ENCODE results near the gene TTLL10.

TTLL10 gene

DNA sequence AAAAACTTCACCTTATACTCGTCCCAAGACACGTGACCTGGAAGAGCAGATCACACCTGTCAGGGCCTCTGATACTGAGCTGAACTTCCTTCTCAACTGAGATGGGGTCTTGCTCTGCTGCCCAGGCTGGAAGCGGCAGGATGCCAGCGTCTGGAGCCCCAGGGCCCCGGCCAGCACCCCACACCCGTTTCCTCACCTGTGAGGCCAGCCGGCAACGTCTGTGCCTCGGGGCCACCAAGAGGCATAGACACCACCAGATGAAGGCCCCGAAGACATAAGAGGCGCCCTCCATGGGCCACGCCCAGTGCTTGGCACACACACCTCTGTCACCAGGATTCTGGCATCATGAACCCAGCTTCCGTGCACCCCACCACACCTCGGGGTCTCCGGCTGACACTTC lies 49.6 kb downstream of the TTLL10 start:
- no peak for DNase-seq

DNA sequence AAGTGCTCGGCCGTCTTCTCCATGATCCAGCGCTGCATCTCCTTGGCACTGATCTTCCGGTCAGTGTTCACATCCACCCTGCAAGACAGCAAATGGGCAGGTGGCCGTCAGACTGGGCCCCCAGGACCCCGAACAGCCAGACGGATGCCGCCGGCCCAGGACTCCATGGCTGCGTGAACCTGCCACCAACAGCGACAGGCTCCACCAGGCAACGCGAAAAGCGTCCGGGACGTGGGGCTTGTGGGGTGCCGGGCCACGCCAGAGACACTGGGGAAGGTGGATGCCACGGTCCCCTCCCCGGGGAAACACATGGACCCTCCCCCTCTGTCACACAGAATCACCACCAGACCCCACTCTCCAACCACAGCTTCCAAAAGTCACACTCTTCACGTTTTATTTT lies 50.2 kb downstream of the TTLL10 start:
- DNase-seq: no peak

DNA sequence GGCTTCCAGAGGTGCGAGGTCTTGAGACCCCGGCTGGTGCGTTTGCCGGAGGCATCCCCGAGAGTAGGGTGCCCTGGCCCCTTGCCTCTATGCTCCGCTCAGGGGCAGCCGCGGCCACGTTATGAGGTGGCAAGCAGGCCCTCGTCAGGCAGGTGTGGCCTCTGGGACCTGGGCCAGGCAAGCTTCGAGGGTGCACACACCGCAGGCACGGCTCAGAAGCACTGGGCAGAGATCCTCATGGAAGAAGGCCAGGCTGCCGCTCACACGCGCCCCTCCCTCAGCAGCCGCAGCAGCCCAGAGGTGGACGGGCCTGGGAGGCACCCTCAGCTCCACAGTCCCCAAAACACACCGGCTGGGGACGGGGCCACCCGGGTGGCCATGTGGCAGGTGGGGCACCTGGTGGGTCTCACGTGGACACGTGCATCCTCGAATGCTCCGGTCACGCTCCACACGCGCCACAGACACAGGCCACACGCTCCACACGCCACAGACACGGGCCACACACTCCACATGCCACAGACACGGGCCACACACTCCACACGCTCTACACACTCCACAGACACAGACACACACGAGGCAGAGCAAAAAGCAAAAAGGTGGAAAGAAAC lies 51.7 kb downstream of the TTLL10 start:
- DNase-seq: no peak

DNA sequence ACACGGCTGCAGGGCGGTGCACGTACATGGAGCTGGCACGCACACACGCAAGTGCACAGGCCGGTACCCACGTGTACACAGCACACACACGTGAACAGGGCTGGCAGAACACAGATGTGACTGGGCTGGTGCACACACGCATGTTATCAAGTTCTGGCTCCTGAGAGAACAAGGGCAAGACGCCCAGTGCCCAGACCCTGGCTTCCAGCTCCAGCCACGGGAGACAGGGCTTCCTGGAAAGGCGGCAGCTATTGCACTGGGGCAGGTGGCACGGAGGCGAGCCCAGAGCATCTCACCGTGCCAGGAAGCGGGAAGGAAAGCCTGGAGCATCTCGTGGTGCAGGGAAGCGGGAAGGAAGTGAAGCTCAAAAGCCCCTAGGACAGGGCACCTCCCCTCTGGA lies 52.2 kb downstream of the TTLL10 start:
- no peak for DNase-seq

DNA sequence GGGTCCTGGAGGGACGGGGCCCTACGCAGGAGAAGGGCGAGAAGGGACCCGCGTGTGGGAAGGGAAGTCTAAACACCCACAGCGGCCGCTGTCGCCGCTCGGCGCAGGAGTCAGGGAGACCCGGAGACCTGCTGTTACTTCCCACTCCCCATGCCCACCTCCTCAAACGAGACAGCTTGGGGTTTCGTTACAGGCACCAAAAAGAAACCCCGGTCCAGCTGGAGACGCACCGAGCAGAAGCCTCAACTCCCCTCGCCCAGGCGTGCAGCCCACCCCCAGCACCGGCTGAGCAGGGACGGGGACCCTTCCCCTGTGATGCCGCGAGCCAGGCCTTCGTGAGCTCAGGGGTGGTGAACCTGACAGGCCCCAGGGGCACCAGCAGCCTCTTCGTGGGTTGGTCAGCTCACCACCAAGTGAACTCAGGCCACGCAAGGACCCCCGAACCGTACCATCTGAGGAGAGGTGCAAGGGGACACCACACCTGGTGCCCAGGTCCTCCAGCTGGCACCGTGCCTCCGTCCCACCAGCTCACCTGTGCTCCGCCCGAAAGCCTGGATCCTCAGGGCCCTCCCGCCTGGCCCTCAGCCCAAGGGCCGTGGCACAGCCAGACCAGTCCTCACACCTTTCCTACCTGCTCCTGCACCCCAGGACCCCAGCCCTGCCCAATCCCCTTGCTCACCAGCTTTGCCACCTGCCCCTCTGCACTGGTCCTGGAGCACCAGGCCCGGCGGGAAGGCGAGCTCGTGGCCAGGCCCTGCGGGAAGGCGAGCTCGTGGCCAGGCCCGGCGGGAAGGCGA lies 53.1 kb downstream of the TTLL10 start:
- no peak for DNase-seq

DNA sequence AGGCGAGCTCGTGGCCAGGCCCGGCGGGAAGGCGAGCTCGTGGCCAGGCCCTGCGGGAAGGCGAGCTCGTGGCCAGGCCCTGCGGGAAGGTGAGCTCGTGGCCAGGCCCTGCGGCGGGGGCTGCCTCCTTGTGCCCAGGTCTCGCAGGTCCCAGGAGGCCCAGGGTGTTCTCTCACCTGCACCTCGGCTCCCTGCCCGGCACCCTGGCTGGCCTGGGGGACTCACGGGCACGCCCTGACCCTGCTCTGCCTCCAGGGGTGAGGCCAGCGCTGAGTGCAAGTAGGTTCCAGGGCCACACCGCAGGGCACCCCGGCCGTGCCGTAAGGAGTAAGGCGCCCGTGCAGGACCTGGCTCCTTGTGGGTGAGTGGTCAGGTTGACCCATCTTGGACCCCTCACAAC lies 53.7 kb downstream of the TTLL10 start:
- no peak for DNase-seq

DNA sequence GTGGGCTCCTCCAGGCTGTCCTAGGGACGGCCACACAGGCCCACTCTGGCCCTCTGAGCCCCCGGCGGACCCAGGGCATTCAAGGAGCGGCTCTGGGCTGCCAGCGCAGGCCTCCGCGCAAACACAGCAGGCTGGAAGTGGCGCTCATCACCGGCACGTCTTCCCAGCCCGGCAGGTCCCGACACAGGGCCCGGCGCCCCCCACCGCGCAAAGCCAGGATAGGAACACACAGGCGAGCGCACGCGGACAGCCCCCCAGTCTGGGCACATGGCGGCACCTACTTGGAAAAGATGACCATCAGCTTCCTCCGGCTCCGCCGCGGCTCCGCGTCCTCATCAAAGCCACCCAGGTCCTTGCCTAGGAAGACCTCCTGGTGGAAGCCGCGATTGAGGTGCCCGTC lies 54.5 kb downstream of the TTLL10 start:
- no peak for DNase-seq

DNA sequence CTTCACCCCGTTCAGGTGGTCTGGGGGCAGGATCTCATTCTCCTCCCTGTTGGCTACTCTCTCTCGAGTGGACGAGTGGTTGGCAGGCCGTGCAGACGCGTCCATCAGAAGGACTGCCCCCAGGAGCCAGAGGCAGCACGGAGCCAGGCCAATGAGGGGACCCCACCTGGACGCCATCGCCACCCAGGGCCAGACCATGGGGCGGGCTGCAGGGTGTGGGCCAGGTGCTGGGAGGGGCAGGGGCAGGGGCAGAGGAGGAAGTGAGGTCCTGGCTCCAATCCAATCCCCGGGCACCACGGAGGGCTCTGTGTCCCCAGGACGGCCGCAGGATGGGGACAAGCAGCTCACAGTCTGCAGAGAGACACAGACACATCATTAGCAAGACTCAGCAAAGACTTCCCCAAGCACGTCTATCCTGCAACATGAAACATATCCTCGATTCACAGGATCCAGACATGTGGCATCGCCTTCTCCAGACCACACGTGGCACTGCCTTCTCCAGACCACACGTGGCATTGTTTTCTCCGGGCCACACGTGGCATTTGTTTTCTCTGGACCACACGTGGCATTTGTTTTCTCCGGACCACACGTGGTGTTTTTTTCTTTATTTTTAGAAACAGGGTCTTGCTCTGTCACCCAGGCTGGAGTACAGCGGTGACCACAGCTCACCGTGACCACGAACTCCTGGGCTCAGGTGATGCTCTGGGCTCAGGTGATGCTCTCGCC lies 55.1 kb downstream of the TTLL10 start:
- DNase-seq: no peak

DNA sequence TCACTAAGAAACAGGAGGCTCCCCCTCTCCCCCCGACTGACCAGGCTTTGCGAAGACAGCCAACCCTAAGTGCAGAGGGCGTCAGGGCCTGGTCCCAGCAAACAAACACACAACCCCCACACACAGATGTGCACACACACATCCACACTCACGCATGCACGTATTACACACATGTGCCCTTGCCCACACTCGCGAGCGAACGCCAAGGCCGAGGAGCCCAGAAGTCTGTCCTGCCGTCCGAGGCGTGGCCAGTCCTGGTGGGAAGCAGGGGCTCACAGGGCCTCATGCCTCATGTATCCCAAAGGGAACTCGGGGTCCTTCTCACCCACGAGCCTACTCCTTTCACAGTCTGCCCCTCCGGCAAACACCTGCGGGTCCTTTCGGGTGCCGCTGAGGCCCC lies 56.1 kb downstream of the TTLL10 start:
- DNase-seq: no peak

DNA sequence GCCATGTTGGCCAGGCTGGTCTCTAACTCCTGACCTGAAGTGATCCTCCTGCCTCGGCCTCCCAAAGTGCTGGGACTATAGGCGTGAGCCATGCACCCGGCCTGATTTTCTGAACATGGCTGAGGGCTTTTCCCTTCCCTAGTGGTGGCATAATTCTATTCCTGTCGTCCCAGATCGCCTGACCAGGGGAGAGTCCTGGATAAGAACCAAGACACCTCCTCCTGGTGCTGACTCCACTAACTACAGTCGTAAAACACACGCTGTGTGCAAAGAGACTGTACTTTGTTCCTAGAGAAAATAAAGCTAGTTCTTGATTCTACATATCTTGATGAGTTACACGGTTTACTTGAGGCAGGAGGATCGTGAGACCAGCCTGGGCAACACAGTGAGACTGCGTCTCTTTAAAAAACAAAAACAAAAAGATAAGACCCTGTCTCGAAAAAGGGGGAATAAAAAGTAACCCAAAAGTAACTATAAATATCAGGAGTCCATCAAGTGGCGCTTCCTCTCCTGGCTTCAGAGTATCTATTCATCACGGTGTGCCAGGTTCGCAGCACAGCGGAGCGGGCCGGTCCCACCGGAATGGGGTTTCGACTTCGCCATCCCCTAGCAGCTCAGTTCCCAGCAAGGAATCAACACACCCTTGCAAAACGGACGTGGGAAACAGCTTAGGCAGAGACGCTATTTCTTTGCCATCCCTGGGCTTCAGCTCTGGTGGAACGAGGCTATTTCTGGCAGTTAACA lies 57.1 kb downstream of the TTLL10 start:
- DNase-seq: no peak

DNA sequence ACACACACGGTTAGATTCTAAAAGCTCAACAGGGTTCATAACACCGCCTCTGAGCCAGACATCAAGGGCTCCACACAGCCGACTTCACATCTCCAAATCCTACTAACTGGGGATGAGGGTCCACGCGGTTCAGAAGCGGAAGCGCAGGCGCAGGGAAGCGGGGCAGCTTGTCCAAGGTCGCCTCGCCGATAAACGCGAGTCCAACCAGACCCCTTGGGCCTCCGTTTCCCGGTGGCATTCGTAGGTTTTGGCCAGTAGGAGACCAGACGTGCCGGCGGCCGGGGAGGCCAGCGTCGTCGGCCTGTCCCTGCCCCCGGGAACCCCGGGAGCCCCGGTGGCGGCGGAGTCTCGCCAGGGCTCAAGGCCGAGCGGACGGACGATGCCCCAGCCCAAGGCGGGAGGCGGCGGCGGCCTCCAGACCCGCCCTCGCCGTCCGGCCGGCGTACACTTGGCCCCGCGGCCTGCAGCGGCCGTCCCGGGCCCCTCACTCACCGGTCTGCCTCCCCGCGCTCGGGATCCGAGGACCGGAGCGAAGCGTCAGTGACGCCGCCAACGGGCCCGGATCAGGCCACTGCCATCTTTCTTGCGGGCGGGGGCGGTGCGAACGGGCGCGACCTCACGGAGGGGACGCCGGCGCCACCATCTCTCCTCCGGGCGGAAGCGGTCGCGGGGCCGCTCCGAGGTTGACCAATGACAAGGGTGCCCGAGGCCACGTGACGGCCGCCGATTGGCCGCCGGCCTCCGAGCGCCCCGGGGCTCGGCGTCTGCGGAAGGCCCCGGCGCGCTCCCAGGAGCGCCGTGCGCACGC lies 57.9 kb downstream of the TTLL10 start, which contains the start of gene SDF4:
Gene SDF4 (minus strand): TSS at position 602 of the 808 bp plus-strand sequence. CDS start 3,229 bp downstream, outside the sequence.
- DNase-seq: peak; percentile 97

DNA sequence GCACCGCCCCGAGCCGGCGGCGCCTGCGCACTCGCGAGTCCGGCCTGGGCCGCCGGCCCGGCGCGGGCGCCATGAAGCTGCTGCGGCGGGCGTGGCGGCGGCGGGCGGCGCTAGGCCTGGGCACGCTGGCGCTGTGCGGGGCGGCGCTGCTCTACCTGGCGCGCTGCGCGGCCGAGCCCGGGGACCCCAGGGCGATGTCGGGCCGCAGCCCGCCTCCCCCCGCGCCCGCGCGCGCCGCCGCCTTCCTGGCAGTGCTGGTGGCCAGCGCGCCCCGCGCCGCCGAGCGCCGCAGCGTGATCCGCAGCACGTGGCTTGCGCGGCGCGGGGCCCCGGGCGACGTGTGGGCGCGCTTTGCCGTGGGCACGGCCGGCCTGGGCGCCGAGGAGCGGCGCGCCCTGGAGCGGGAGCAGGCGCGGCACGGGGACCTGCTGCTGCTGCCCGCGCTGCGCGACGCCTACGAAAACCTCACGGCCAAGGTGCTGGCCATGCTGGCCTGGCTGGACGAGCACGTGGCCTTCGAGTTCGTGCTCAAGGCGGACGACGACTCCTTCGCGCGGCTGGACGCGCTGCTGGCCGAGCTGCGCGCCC lies 58.6 kb downstream of the TTLL10 start, which contains the start of gene B3GALT6:
Gene B3GALT6 (plus strand): TSS at position 30 of the 588 bp plus-strand sequence. CDS start 42 bp downstream, at position 72.
- DNase-seq: no peak

DNA sequence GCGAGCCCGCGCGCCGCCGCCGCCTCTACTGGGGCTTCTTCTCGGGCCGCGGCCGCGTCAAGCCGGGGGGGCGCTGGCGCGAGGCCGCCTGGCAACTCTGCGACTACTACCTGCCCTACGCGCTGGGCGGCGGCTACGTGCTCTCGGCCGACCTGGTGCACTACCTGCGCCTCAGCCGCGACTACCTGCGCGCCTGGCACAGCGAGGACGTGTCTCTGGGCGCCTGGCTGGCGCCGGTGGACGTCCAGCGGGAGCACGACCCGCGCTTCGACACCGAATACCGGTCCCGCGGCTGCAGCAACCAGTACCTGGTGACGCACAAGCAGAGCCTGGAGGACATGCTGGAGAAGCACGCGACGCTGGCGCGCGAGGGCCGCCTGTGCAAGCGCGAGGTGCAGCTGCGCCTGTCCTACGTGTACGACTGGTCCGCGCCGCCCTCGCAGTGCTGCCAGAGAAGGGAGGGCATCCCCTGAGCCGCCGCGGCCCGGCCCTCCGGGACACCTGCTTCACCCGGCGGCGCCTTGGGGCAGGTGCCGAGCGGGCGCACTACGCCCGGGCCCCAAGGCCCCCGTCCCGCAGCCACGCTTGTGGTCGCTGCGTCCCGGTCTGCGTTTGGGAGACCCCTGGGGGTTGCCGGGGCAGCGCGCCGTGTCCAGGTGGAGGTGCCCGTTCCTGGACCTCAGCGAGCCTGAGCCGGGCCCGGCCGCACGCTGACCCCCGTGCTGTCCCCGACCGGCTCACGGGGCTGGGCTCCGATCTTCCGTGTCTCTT lies 59.3 kb downstream of the TTLL10 start:
- no peak for DNase-seq

DNA sequence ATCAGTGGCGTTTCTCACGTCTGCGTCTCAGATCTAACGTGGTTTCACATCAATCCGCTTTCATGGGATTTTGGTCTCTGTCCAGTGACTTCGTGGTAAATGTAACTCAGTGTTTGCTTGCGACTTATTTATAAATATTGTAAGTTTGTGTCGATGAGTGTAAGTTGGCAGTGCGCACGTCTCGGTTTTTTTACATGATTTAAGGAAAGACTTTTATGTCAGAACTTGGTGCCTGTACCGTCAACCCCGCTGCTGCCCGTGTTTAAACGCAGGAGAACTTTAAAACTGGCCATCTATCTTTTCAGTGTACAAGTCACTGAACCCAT lies 59.9 kb downstream of the TTLL10 start:
- DNase-seq: no peak

DNA sequence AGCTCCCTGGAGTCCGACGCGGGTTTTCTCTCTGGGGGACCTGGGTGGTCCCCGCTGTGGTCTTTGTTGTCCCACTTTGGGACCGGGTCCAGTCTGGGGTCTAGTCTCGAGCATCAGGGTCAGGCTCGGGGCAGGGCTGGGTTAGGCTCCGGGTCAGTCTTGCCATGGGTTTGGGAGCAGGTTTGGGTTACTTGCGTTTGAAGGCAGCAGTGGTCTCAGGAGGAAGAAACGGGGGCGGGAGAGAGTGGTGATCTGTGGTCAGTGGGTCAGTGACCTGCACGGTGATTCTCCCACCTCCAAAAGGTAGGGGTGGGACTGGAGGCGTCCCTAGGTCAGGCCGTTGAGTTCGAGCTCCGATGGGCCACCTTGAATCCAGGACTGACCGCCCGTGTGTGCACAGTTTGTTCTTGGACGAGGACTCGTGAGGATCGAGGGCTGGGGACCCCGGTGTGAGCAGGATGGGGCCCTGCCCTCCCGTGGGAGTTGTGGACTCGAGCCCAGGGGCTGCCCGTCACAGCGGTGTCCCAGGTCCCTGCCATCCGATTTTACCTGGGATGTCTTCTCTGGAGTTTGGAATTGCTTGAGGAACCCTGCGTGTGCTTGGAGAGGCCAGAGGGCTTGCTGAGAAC lies 60.6 kb downstream of the TTLL10 start:
- DNase-seq: no peak

DNA sequence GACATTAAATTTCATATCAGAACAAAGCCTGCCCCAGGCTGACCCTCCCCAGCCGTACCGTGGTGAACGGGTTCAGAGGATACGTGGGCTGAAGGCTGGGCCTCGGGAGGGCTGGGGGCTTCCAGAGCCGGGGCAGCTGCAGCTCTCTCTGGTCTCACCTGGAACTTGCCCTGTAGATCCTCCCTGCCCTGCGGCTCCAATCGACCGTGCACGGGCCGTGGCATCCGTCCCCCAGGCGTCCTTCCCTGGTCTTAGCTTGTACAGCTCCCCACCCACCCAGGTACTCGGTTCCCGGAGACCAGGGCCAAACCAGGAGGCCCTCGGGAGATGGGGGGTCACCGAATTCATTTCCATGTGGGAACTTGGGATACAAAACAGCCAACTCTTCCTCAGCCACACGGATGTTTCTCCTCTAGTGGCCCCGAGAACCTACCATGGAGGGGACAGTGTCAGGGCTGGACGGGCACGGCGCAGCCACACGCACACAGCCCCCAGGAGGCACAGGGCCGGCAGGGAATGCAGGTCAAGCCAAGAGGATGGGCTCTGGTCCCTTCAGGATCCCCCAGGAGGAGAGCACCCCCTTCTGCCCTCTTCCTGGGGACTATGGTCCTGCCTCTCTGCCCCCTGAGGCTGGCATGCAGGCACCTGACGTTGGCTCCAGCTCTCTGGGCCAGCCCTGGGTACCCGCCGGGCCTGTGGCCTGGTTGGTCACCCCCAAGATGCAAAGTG lies 61.5 kb downstream of the TTLL10 start:
- no peak for DNase-seq

DNA sequence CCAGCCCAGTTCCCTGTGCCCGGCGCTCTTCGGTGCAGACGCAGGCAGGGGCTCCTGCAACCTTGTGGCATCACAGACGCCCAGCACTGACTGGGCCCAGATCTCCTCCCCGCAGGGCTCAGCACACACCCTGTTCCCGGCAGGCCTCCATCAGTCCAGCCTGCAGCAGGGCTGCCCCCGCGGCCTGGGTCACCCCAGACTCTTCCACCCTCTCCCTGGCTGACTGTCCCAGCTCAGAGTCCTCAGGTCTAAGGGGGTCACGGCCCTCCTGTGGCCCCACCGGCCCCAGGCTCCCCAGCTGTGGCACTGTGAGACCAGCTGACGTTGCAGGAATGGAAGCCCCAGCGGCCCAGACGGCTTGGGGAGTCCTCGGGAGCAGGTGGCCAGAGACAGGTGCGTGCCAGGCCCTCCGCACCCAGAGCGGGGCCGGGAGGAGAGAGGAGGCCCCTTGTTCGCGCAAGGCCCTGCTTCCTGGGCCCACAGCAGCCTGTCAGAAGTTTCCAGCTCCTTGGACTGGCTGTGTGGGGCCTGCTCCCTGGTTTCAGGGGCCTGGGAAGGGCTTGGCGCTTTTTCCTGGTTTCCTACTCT lies 62.6 kb downstream of the TTLL10 start:
- DNase-seq: no peak

DNA sequence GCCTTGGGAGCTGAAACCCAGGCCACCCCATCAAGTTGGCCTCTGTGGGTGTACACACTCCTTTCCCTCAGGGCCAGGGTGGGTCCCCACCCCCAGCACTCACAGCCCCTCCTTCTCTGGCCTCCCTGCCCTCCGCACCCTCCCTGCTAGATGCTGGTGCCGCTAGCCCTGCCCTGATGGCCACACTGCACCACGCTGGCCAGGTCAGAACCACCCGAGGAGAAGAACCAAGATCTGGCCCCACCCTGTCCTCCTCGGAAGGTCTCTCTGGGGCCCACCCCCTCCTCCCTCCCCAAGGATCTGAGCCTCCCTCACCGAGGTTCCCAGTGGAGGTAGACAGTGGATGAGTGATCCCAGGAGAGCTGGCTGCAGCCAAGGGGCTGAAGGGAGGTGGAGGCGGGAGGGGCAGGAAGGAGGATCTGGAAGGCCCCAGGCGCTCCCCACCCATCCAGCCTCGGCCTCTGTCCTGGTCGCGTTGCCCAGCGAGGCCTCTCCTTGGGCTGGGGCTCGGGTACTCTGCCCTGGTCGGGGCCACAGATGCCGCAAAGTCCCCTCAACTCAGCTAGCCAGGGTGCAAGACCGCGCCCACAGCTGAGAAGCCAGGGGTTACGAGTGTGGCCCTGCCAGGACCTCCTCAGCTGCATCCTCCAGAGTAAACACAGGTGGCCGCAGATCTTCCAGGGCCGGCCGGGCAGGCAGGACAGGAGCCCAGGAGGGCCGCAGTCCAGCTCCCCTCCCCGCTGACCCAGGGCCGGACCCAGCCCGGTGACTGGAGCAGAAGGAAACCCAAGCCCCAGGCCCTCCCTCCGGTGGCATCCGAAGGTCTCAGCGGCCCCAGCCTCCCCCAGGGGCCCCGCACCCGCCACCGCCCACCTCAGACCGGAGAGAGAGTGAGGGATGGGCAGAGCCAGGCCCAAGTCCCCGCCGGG lies 63.5 kb downstream of the TTLL10 start:
- no peak for DNase-seq

Measured in CD4-positive, alpha-beta T cell treated with Interleukin-4 for 1 hour (primary cell).